ENCODE measurements around the gene ANKRD33.

The ANKRD33 gene

GRCh38 chr12:51887476-51888315 is at the start of gene ANKRD33:
ANKRD33 (plus strand) TSS chr12:51888103; CDS start chr12:51888187, 84 bp downstream.
- DNase-seq = no peak

DNA sequence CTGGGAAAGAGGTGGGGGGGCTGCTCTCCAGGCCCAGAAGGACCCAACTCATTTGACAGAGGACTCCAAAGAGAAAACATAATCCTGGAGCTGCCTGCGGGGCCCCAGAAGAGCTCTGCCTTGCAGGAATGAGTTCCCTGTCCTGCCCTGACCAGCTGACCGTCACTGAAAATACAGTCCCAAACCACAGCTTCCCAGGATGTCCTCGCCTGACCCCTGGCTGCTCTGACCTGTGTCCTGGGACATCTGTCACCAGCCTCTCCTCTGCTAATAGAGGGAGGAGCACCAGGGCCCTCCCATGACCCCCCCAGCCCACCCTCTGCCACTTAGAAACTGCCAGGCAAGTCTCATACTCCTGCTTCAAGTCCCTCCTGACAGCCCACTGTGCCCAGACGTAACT is 49.1 kb upstream of the ANKRD33 start:
- DNase-seq = no peak

DNA sequence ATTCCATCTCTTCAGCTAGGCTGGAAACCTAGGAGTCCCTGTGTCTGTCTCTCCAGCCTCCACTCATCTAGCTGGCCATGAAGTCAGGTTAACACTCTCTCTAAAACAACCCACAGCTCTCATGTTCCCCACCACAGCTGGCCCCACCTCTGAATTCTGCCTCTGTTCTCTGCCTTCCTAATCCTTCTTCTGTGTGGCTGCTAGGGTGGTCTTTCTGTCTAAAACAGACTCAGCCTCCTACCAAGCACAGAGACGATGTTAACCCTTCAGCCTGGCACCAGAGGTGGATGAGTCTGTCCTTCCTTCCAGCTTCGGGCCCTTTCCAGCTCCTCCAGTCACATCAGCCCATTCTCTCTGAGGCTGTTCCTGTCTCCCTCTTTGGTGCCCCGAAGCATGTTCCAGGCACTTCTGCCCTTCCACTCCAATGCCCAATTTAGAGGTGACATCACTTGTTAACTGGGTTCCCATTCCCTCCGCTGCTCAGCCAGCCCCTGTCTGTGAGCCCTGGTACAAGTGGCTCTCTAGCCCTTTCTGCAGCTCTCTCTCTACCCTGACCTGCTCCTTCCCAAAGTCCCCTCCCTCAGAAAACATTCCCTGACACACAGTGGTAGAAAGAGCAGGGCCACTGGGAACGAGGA is 48.5 kb upstream of the ANKRD33 start:
- no peak for DNase-seq

- DNase-seq = no peak
Observed at GRCh38 chr12:51840966-51841365, 46.9 kb upstream of the ANKRD33 start.

DNA sequence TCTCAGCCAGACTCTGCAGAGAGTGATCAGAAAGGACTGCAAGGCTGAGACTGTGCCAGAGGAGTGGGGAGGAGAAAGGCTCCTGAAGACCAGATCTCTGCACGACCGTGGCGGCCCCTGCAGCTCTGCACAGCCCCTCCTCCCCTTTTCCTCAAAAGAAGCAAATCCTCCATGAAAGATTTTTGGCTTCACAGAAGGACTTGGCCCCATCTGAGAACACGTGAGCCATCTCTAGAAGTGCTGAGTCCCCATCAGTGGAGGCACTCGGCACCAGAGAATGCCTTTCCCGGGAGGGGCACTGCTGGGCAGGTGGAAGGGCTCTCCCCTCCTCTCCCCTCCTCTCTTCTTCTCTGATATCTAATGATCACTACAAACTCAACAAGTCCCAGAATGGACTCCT is 46.2 kb upstream of the ANKRD33 start:
- no peak for DNase-seq

- DNase-seq = no peak
Observed at GRCh38 chr12:51844854-51845253, 43.0 kb upstream of the ANKRD33 start.

- no peak for DNase-seq
Observed at GRCh38 chr12:51845482-51845881, 42.4 kb upstream of the ANKRD33 start.

GRCh38 chr12:51846271-51846691 is 41.6 kb upstream of the ANKRD33 start:
- DNase-seq = no peak

GRCh38 chr12:51846911-51847642 is 40.8 kb upstream of the ANKRD33 start:
- DNase-seq = no peak

DNA sequence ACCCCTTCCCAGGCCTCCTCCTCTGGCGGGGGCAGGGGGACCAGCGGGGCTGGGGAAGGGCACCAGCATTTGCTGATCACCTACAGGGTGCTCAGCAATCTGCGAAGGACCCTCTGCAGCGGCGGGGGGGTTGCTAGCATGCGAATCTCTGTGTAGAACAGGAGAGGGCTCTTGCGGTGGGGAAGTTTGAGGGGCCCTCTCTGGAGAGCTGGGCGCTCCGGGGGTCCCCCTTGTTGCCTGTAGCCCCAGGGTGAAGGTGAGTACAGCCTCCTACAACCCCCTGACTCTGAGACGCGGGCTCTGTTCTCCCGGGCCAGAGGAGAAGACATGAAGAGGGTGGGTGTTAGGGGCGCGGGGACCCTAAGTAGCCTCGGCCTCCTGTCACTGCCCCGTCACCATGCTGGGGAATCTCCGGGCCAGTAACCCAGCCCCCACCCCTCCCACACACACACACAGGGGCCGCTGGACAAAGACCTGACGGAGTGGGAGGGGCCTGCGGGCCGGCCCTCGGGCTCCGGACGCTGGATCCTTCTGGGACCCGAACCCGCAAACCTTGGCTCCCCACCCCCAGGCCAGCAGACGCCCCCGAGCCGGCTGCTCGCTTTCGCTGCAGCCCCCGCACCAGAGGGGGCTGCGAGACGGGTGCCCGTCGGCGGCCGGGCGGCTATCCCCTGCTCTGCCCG is 40.1 kb upstream of the ANKRD33 start:
- no peak for DNase-seq

DNA sequence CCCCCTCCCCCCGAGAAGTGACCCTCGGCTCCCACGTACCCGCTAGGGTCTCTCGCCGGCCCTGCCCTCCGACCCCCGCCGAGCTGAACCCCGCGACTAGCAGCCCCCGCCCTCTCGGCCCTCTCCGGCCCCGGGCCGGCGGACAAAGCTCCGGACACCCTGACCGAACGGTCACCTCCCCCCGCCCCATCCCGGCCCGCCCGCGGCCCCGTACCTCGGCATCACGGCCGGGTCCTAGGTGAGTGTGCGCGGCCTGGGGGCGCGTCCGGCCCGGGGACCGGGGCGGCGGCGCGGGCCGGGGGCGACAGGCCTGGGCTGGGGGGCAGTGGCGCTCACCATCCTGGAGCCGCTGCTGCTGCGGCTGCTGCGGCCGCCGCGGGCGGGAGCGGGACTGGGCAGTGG is 39.6 kb upstream of the ANKRD33 start, which contains the start of gene FIGNL2:
Gene FIGNL2 (minus strand): TSS at position 393 of the 402 bp plus-strand sequence. CDS start 26,305 bp downstream, outside the sequence.
- DNase-seq = no peak

GRCh38 chr12:51848841-51849735 is 38.8 kb upstream of the ANKRD33 start:
- DNase-seq = no peak

DNA sequence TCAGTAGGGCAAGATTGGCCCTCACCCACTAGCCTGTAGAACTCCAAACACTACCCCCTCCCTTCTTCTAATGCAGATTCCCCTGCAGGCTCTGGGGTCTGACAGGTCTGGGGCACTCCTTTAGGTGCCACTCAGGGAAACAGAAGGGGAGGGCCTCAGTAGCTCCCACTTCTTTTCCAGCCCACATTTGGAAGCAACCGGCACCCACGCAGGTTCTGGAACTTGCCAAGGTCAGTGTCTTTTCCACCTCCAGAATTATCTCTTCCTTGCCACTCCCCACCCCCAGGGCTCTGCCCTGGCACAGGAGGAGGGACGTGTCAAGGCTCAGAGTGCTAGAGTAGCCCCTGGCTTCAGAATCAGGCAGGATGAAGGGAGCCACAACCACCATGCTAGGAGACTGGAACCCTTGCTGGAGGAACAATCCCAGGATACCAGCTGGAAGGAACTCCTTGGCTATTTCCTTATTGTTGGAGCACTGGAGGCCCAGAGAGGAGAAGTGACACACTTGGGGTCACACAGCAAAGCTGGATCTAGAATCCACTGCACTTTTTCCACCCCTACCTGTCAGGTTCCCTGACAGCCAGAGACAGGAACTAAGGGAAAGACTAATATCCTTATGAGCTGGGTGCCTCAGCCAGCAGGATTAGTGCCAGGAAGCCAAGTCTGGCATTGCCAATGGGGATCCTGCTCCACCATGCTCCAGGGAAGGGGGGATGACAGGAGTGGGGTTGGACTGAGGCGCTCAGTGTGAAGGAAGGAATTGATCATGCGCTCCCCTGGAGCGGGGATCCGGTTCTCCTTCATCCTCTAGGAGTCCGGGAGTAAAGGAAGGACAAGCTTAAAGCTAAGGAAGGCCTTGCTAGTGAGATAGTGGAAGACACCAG is 37.6 kb upstream of the ANKRD33 start:
- DNase-seq = no peak

- no peak for DNase-seq
Observed at GRCh38 chr12:51850965-51851299, 37.0 kb upstream of the ANKRD33 start.

DNA sequence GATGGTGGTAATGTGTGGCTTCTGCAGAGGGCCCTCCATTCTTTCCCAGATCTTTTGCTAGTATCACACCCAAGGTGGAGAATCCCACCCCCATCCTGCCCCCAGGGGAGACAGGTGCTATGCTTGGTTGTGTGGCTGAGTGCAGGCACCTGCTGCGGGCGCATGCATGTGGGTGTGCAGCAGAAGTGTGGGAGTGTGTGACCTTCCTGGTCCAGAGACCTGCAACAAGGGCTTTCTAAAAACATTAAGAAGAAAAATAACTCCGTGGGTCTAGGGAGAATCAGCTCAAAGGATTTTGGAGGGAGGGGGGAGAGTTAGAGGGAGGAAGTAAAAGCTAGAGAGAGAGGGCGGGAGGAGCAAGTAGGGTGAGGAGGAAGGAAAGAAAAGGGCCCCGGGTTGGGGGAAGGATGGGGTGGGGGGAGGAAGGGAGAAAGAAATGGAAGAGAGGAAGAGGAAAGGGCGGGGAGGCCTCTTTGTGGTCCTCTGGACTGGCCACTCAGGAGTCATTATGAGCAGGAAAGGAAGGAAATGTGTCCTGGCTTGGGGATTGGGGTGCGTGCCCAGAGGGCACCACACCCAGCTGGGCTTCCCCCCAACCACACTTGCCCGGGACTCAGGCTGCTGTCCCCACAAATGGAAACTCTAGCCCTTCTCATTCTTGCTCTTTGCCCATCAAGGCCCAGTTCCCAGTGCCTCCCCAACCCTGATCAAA is 36.3 kb upstream of the ANKRD33 start:
- no peak for DNase-seq

- no peak for DNase-seq
Observed at GRCh38 chr12:51852404-51853137, 35.3 kb upstream of the ANKRD33 start.

GRCh38 chr12:51855586-51856428 is 32.1 kb upstream of the ANKRD33 start:
- peak; percentile 47 for DNase-seq

GRCh38 chr12:51860986-51861385 is 26.9 kb upstream of the ANKRD33 start:
- DNase-seq = no peak

DNA sequence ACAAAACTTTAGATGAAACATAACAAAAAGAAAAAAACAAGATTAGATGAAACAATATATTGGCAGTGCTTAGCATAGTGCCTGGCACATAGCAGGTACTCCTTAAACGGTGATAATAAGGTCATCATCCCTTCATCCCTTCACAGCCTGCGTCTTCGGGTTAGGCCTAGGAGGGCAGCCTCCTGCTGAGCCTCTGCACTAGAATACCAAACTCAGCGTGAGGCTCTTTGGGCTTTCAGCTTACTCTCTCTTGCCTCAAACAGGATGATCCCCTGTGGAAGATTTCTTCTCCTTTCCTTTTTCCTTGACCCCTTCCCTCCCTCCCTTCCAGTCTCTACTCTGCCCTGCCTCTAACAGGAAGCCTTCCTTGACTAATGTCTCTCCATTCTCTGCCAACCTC is 25.0 kb upstream of the ANKRD33 start:
- DNase-seq = no peak

Measured in fibroblast of skin of right quadriceps (primary cell).